Stimulated activated CD8-positive, alpha-beta memory T cell treated with anti-CD3 and anti-CD28 coated beads, Interleukin-12 subunit alpha, Interleukin-12 subunit beta, amount 100 ng/mL, for 1 hour (primary cell): ENCODE measurements around the gene CFAP97.
"Not testable (repeated sequence)": the region's sequence is repeated elsewhere in the genome, so short reads cannot be mapped to it uniquely, and the experiment has no call there.

Source experiments
- DNase-seq: peaks from one replicate; pipeline ENCODE4 v3.0.0-alpha.2; 2020; ENCODE audit warnings: low read depth

Gene CFAP97

GRCh38 chr4:185141777-185142176 lies 62.0 kb downstream of the CFAP97 start:
- no peak for DNase-seq

GRCh38 chr4:185139736-185140135 lies 64.1 kb downstream of the CFAP97 start:
- DNase-seq: no peak

- no peak for DNase-seq
These were observed 65.6 kb downstream of the CFAP97 start for GRCh38 chr4:185138161-185138560.

GRCh38 chr4:185137233-185137925 lies 66.4 kb downstream of the CFAP97 start:
- no peak for DNase-seq

- DNase-seq: no peak
These were observed 69.4 kb downstream of the CFAP97 start for GRCh38 chr4:185134307-185134869.

GRCh38 chr4:185128272-185129119 lies 75.3 kb downstream of the CFAP97 start:
- DNase-seq: no peak

GRCh38 chr4:185127021-185127925 lies 76.5 kb downstream of the CFAP97 start:
- no peak for DNase-seq

GRCh38 chr4:185124006-185124405 lies 79.8 kb downstream of the CFAP97 start:
- no peak for DNase-seq

- DNase-seq: no peak
These were observed 81.0 kb downstream of the CFAP97 start for GRCh38 chr4:185122681-185123345.

GRCh38 chr4:185120631-185120946 lies 83.2 kb downstream of the CFAP97 start:
- DNase-seq: no peak

GRCh38 chr4:185119927-185120630 lies 83.7 kb downstream of the CFAP97 start:
- no peak for DNase-seq

- not testable (repeated sequence) for DNase-seq
These were observed 84.3 kb downstream of the CFAP97 start for GRCh38 chr4:185119467-185119866.

GRCh38 chr4:185118876-185119275 lies 84.9 kb downstream of the CFAP97 start:
- no peak for DNase-seq

- no peak for DNase-seq
These were observed 86.4 kb downstream of the CFAP97 start for GRCh38 chr4:185117300-185117934.

- no peak for DNase-seq
These were observed 88.0 kb downstream of the CFAP97 start for GRCh38 chr4:185115827-185116232.

- DNase-seq: no peak
These were observed 90.5 kb downstream of the CFAP97 start for GRCh38 chr4:185113340-185113739.

GRCh38 chr4:185112104-185112503 lies 91.7 kb downstream of the CFAP97 start:
- no peak for DNase-seq

GRCh38 chr4:185110375-185110823 lies 93.4 kb downstream of the CFAP97 start:
- no peak for DNase-seq

GRCh38 chr4:185109736-185110135 lies 94.1 kb downstream of the CFAP97 start:
- DNase-seq: no peak
